ENCODE results near the gene SMARCA1. TPM values are rescaled to one million over a fixed set of nuclear protein-coding genes. Genes with fewer than 3 reads are reported as not detected.

The SMARCA1 gene
- total RNA-seq, 2 donors from 2014 or later, result not detected

- Mint-ChIP-seq H3K4me1 (ENCODE audit: low read depth in 2 of 2) (no peaks in the 10 kb centered on the region), H3K36me3 (no peaks in the 10 kb centered on the region), H3K9me3 (no peaks in the 10 kb centered on the region), H3K4me3 (no peak overlapping the region), H3K27ac (no peak overlapping the region), H3K27me3 (peaks cover 0 to 8% of the 10 kb centered on the region in 2 donors)
- ATAC-seq, result no peak
- DNase-seq (ENCODE audit: low spot score), result no peak
These were observed 22.1 kb upstream of the SMARCA1 start for GRCh38 chrX:129545408-129545807.

- Mint-ChIP-seq H3K4me1 (ENCODE audit: low read depth in 2 of 2) (peaks cover 0 to 2% of the 10 kb centered on the region in 2 donors), H3K9me3 (no peaks in the 10 kb centered on the region), H3K27ac (no peak overlapping the region), H3K27me3 (peaks cover under 1 to 8% of the 10 kb centered on the region in 2 donors), H3K4me3 (no peak overlapping the region), H3K36me3 (no peaks in the 10 kb centered on the region)
- ATAC-seq (no peak), DNase-seq (ENCODE audit: low spot score) (no peak)
These were observed 21.5 kb upstream of the SMARCA1 start for GRCh38 chrX:129544780-129545179.

GRCh38 chrX:129540722-129541184 lies 17.5 kb upstream of the SMARCA1 start:
- Mint-ChIP-seq H3K4me1 (ENCODE audit: low read depth in 2 of 2) (peaks cover 0 to 8% of the 10 kb centered on the region in 2 donors), H3K27ac (no peak overlapping the region), H3K27me3 (peaks cover 21 to 25% of the 10 kb centered on the region in 2 donors), H3K9me3 (no peaks in the 10 kb centered on the region), H3K36me3 (no peaks in the 10 kb centered on the region), H3K4me3 (peak overlapping the region; percentile 36)
- DNase-seq (ENCODE audit: low spot score) (no peak), ATAC-seq (peak; percentile 27 to 55)

- H3K27me3 Mint-ChIP-seq, result peaks cover 21 to 25% of the 10 kb centered on the region in 2 donors
- H3K27ac Mint-ChIP-seq, result no peak within 1 kb of the TSS
- no peaks in the 10 kb centered on the region for H3K9me3 Mint-ChIP-seq
- DNase-seq (ENCODE audit: low spot score), result no peak
- H3K4me3 Mint-ChIP-seq, result peak within 1 kb of the TSS; percentile 66
- H3K4me1 Mint-ChIP-seq (ENCODE audit: low read depth in 2 of 2), result peaks cover 0 to 8% of the 10 kb centered on the region in 2 donors
- H3K36me3 Mint-ChIP-seq, result no peaks in the 10 kb centered on the region
- ATAC-seq, result peak; percentile 75 to 84
These were observed 16.9 kb upstream of the SMARCA1 start, which contains the start of gene OCRL for GRCh38 chrX:129540068-129540653. Gene OCRL (plus strand): TSS chrX:129540259. CDS start chrX:129540440, 181 bp downstream.

- no peaks in the 10 kb centered on the region for H3K9me3 Mint-ChIP-seq
- ATAC-seq (no peak), DNase-seq (ENCODE audit: low spot score) (no peak)
- peaks cover 0 to 8% of the 10 kb centered on the region in 2 donors for H3K4me1 Mint-ChIP-seq (ENCODE audit: low read depth in 2 of 2)
- H3K27ac Mint-ChIP-seq, result no peak overlapping the region
- peaks cover 21 to 25% of the 10 kb centered on the region in 2 donors for H3K27me3 Mint-ChIP-seq
- no peak overlapping the region for H3K4me3 Mint-ChIP-seq
- H3K36me3 Mint-ChIP-seq, result no peaks in the 10 kb centered on the region
These were observed 11.7 kb upstream of the SMARCA1 start for GRCh38 chrX:129534816-129535578.

GRCh38 chrX:129531132-129531531 lies 7.8 kb upstream of the SMARCA1 start:
- no peak for DNase-seq (ENCODE audit: low spot score)
- peaks cover 0 to 10% of the 10 kb centered on the region in 2 donors for H3K27me3 Mint-ChIP-seq
- H3K4me3 Mint-ChIP-seq, result no peak overlapping the region
- H3K9me3 Mint-ChIP-seq, result no peaks in the 10 kb centered on the region
- H3K4me1 Mint-ChIP-seq (ENCODE audit: low read depth in 2 of 2), result no peaks in the 10 kb centered on the region
- H3K27ac Mint-ChIP-seq, result no peak overlapping the region
- no peaks in the 10 kb centered on the region for H3K36me3 Mint-ChIP-seq
- no peak for ATAC-seq

GRCh38 chrX:129530410-129530809 lies 7.1 kb upstream of the SMARCA1 start:
- no peak for ATAC-seq

GRCh38 chrX:129529685-129530281 lies 6.5 kb upstream of the SMARCA1 start:
- Mint-ChIP-seq H3K4me1 (ENCODE audit: low read depth in 2 of 2) (no peaks in the 10 kb centered on the region), H3K4me3 (no peak overlapping the region), H3K36me3 (no peaks in the 10 kb centered on the region), H3K27ac (no peak overlapping the region), H3K27me3 (peaks cover 0 to 10% of the 10 kb centered on the region in 2 donors), H3K9me3 (no peaks in the 10 kb centered on the region)
- ATAC-seq (no peak), DNase-seq (ENCODE audit: low spot score) (no peak)

More at GRCh38 chrX:129530410-129530809, 7.1 kb upstream of the SMARCA1 start:
- peaks cover 0 to 10% of the 10 kb centered on the region in 2 donors for H3K27me3 Mint-ChIP-seq
- H3K27ac Mint-ChIP-seq, result no peak overlapping the region
- H3K9me3 Mint-ChIP-seq, result no peaks in the 10 kb centered on the region
- no peaks in the 10 kb centered on the region for H3K36me3 Mint-ChIP-seq
- DNase-seq (ENCODE audit: low spot score), result no peak
- no peaks in the 10 kb centered on the region for H3K4me1 Mint-ChIP-seq (ENCODE audit: low read depth in 2 of 2)
- no peak overlapping the region for H3K4me3 Mint-ChIP-seq

- H3K36me3 Mint-ChIP-seq, result no peaks in the 10 kb centered on the region
- H3K9me3 Mint-ChIP-seq, result no peaks in the 10 kb centered on the region
- peaks cover 5 to 6% of the 10 kb centered on the region in 2 donors for H3K4me1 Mint-ChIP-seq (ENCODE audit: low read depth in 2 of 2)
- no peak for DNase-seq (ENCODE audit: low spot score)
- H3K27ac Mint-ChIP-seq, result no peak overlapping the region
- H3K27me3 Mint-ChIP-seq, result peaks cover 12 to 13% of the 10 kb centered on the region in 2 donors
- ATAC-seq, result no peak
- H3K4me3 Mint-ChIP-seq, result no peak overlapping the region
These were observed 2.6 kb upstream of the SMARCA1 start for GRCh38 chrX:129525896-129526295.

- Mint-ChIP-seq H3K4me1 (ENCODE audit: low read depth in 2 of 2) (peaks cover 5 to 6% of the 10 kb centered on the region in 2 donors), H3K4me3 (no peak overlapping the region), H3K27ac (no peak overlapping the region), H3K36me3 (no peaks in the 10 kb centered on the region), H3K27me3 (peaks cover 15 to 17% of the 10 kb centered on the region in 2 donors), H3K9me3 (no peaks in the 10 kb centered on the region)
- DNase-seq (ENCODE audit: low spot score), result no peak
- no peak for ATAC-seq
These were observed 1.9 kb upstream of the SMARCA1 start for GRCh38 chrX:129525162-129525561.

- H3K4me3 Mint-ChIP-seq, result peak overlapping the region; percentile 79
- H3K27me3 Mint-ChIP-seq, result peaks cover 19 to 21% of the 10 kb centered on the region in 2 donors
- peaks cover 5 to 6% of the 10 kb centered on the region in 2 donors for H3K4me1 Mint-ChIP-seq (ENCODE audit: low read depth in 2 of 2)
- no peak for ATAC-seq
- H3K27ac Mint-ChIP-seq, result no peak overlapping the region
- H3K36me3 Mint-ChIP-seq, result no peaks in the 10 kb centered on the region
- DNase-seq (ENCODE audit: low spot score), result no peak
- H3K9me3 Mint-ChIP-seq, result no peaks in the 10 kb centered on the region
These were observed 1.1 kb upstream of the SMARCA1 start for GRCh38 chrX:129524250-129524850.

- H3K36me3 Mint-ChIP-seq, result no peaks in the 10 kb centered on the region
- peaks cover 5 to 6% of the 10 kb centered on the region in 2 donors for H3K4me1 Mint-ChIP-seq (ENCODE audit: low read depth in 2 of 2)
- H3K4me3 Mint-ChIP-seq, result peak overlapping the region; percentile 77
- H3K27me3 Mint-ChIP-seq, result peaks cover 21 to 23% of the 10 kb centered on the region in 2 donors
- ATAC-seq (peak in 1 of 2 donors; percentile 40), DNase-seq (ENCODE audit: low spot score) (no peak)
- H3K9me3 Mint-ChIP-seq, result no peaks in the 10 kb centered on the region
- no peak overlapping the region for H3K27ac Mint-ChIP-seq
These were observed 859 bp downstream of the SMARCA1 start for GRCh38 chrX:129522184-129523078.

- Mint-ChIP-seq H3K9me3 (no peaks in the 10 kb centered on the region), H3K36me3 (no peaks in the 10 kb centered on the region), H3K27ac (no peak overlapping the region), H3K4me1 (ENCODE audit: low read depth in 2 of 2) (peaks cover 5 to 6% of the 10 kb centered on the region in 2 donors), H3K27me3 (peaks cover 26 to 28% of the 10 kb centered on the region in 2 donors), H3K4me3 (no peak overlapping the region)
- no peak for ATAC-seq
- no peak for DNase-seq (ENCODE audit: low spot score)
These were observed 3.1 kb downstream of the SMARCA1 start for GRCh38 chrX:129520151-129520550.
